ENCODE results near the gene HESX1. TPM values are rescaled to one million over a fixed set of nuclear protein-coding genes. Genes with fewer than 3 reads are reported as not detected.
A peak's percentile ranks its signal among the peaks of the same experiment; 100 is the strongest.

The HESX1 gene
- total RNA-seq, 2 experiments from 2014 or later, result 0.43 to 0.54 TPM

- TF ChIP-seq, protein P1, sequence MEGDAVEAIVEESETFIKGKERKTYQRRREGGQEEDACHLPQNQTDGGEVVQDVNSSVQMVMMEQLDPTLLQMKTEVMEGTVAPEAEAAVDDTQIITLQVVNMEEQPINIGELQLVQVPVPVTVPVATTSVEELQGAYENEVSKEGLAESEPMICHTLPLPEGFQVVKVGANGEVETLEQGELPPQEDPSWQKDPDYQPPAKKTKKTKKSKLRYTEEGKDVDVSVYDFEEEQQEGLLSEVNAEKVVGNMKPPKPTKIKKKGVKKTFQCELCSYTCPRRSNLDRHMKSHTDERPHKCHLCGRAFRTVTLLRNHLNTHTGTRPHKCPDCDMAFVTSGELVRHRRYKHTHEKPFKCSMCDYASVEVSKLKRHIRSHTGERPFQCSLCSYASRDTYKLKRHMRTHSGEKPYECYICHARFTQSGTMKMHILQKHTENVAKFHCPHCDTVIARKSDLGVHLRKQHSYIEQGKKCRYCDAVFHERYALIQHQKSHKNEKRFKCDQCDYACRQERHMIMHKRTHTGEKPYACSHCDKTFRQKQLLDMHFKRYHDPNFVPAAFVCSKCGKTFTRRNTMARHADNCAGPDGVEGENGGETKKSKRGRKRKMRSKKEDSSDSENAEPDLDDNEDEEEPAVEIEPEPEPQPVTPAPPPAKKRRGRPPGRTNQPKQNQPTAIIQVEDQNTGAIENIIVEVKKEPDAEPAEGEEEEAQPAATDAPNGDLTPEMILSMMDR (IDR thresholded peaks at IDR 0.05), result no peak
- no peak overlapping the region for H3K4me3 Mint-ChIP-seq
- no peaks in the 10 kb centered on the region for H3K36me3 Mint-ChIP-seq (ENCODE audit: low read depth)
- ATAC-seq (no peak), DNase-seq (no peak)
- no peak overlapping the region for H3K27ac Mint-ChIP-seq
- intact Hi-C loops (cut with micrococcal nuclease), result no loop called here
- ChIA-PET CTCF (interaction anchor here (1.5 to 3.0 kb wide), 3 partner anchors 9 to 61 kb away, joined by 4 to 16 read pairs (median 14); no protein-coding TSS in a partner anchor), POLR2A (interaction anchor here (0.7 kb wide), 1 partner anchor 819 kb away, joined by 3 read pairs; no protein-coding TSS in a partner anchor)
- peaks cover 56% of the 10 kb centered on the region for H3K27me3 Mint-ChIP-seq
- H3K9me3 Mint-ChIP-seq, result no peaks in the 10 kb centered on the region
- peaks cover 17% of the 10 kb centered on the region for H3K4me1 Mint-ChIP-seq (ENCODE audit: low read depth)
Observed at GRCh38 chr3:57160765-57161538, 38.8 kb downstream of the HESX1 start.

- Mint-ChIP-seq H3K4me3 (no peak overlapping the region), H3K27me3 (peaks cover 54% of the 10 kb centered on the region), H3K36me3 (ENCODE audit: low read depth) (no peaks in the 10 kb centered on the region), H3K27ac (no peak overlapping the region), H3K4me1 (ENCODE audit: low read depth) (peaks cover 15% of the 10 kb centered on the region), H3K9me3 (no peaks in the 10 kb centered on the region)
- CTCF ChIA-PET, result interaction anchor here (0.8 to 3.0 kb wide), 4 partner anchors 10 to 61 kb away, joined by 3 to 16 read pairs (median 9); partner anchors contain the start of gene HESX1
- ATAC-seq (no peak), DNase-seq (no peak)
- TF ChIP-seq, protein P1 (IDR thresholded peaks at IDR 0.05), result no peak
- intact Hi-C loops (cut with micrococcal nuclease), result no loop called here
- POLR2A ChIA-PET, result no interaction called here
Observed at GRCh38 chr3:57160076-57160764, 39.6 kb downstream of the HESX1 start.

GRCh38 chr3:57158813-57159738 is 40.7 kb downstream of the HESX1 start:
- H3K4me3 Mint-ChIP-seq, result no peak overlapping the region
- peaks cover 56% of the 10 kb centered on the region for H3K27me3 Mint-ChIP-seq
- ChIA-PET POLR2A (no interaction called here), CTCF (interaction anchor here (0.8 to 3.0 kb wide), 4 partner anchors 11 to 59 kb away, joined by 3 to 16 read pairs (median 9); partner anchors contain the start of gene HESX1)
- H3K36me3 Mint-ChIP-seq (ENCODE audit: low read depth), result no peaks in the 10 kb centered on the region
- no peaks in the 10 kb centered on the region for H3K9me3 Mint-ChIP-seq
- TF ChIP-seq, protein P1 (IDR thresholded peaks at IDR 0.05), result no peak
- H3K4me1 Mint-ChIP-seq (ENCODE audit: low read depth), result peaks cover 12% of the 10 kb centered on the region
- DNase-seq (peak; percentile 38), ATAC-seq (peak; percentile 45)
- intact Hi-C loops (cut with micrococcal nuclease), result no loop called here
- H3K27ac Mint-ChIP-seq, result no peak overlapping the region

- TF ChIP-seq, protein P1 (IDR thresholded peaks at IDR 0.05), result no peak
- H3K9me3 Mint-ChIP-seq, result no peaks in the 10 kb centered on the region
- H3K4me1 Mint-ChIP-seq (ENCODE audit: low read depth), result peaks cover 8% of the 10 kb centered on the region
- no peak overlapping the region for H3K4me3 Mint-ChIP-seq
- peaks cover 52% of the 10 kb centered on the region for H3K27me3 Mint-ChIP-seq
- H3K36me3 Mint-ChIP-seq (ENCODE audit: low read depth), result no peaks in the 10 kb centered on the region
- CTCF ChIA-PET, result interaction anchor here (2.7 to 3.0 kb wide), 2 partner anchors 12 to 59 kb away, joined by 14 to 16 read pairs; no protein-coding TSS in a partner anchor
- ATAC-seq (no peak), DNase-seq (no peak)
- intact Hi-C loops (cut with micrococcal nuclease), result no loop called here
- POLR2A ChIA-PET, result no interaction called here
- H3K27ac Mint-ChIP-seq, result no peak overlapping the region
Observed at GRCh38 chr3:57158325-57158724, 41.5 kb downstream of the HESX1 start.
